Measurements from ENCODE around the gene SEZ6.

The SEZ6 gene

GRCh38 chr17:28928061-28928460 lies 77.8 kb downstream of the SEZ6 start:
- DNase-seq: no peak

GRCh38 chr17:28926786-28927185 lies 79.0 kb downstream of the SEZ6 start:
- no peak for DNase-seq

- DNase-seq: no peak
Measured at GRCh38 chr17:28926366-28926765, 79.5 kb downstream of the SEZ6 start.

GRCh38 chr17:28925912-28926365 lies 79.9 kb downstream of the SEZ6 start:
- DNase-seq: no peak

- no peak for DNase-seq
Measured at GRCh38 chr17:28920201-28920600, 85.6 kb downstream of the SEZ6 start.

- no peak for DNase-seq
Measured at GRCh38 chr17:28918295-28918694, 87.5 kb downstream of the SEZ6 start.

GRCh38 chr17:28917465-28917864 lies 88.4 kb downstream of the SEZ6 start:
- no peak for DNase-seq

GRCh38 chr17:28917029-28917428 lies 88.8 kb downstream of the SEZ6 start:
- no peak for DNase-seq

GRCh38 chr17:28916302-28916934 lies 89.4 kb downstream of the SEZ6 start:
- peak; percentile 23 for DNase-seq

- no peak for DNase-seq
Measured at GRCh38 chr17:28912938-28913333, 92.9 kb downstream of the SEZ6 start.

GRCh38 chr17:28912281-28912937 lies 93.4 kb downstream of the SEZ6 start:
- no peak for DNase-seq

- no peak for DNase-seq
Measured at GRCh38 chr17:28911411-28912045, 94.3 kb downstream of the SEZ6 start.

GRCh38 chr17:28910534-28910933 lies 95.3 kb downstream of the SEZ6 start:
- no peak for DNase-seq

- DNase-seq: no peak
Measured at GRCh38 chr17:28908640-28909167, 97.1 kb downstream of the SEZ6 start.

GRCh38 chr17:28907709-28908475 lies 97.9 kb downstream of the SEZ6 start:
- no peak for DNase-seq

GRCh38 chr17:28906706-28907438 lies 99.0 kb downstream of the SEZ6 start:
- DNase-seq: no peak

GRCh38 chr17:28906276-28906675 lies 99.6 kb downstream of the SEZ6 start:
- DNase-seq: no peak

All from NCI-H345 (cell line).